ENCODE measurements around the gene RNF26.

GRCh38 chr11:119299416-119299815 is 34.9 kb upstream of the RNF26 start:
- TF ChIP-seq TAF1 (IDR thresholded peaks at IDR 0.05; ENCODE audit: low read depth, low read length) (no peak), SPI1 (IDR thresholded peaks at IDR 0.05; ENCODE audit: low read depth, low read length) (no peak)
